GM12878 (cell line): ENCODE measurements around the gene ZNF888. TPM values are rescaled to one million over a fixed set of nuclear protein-coding genes. Genes with fewer than 3 reads are reported as not detected.

ENCODE experiments used
- ATAC-seq: fragments of 200-7000 bp; cut with Tn5 transposase; 3 replicates; pipeline ENCODE4 v1.9.1; 2020; ENCODE audit warnings: mild to moderate bottlenecking, moderate library complexity
- BruUV-seq: library from RNA; stranded (reverse); fragments of 400-500 nt; replicated peaks from 2 replicates; lab custom pipeline; 2021; lab: Mats Ljungman, UMichigan
- CTCF ChIA-PET: fragments of 300-600 bp; sonication (Branson Sonifier 250); formaldehyde crosslinking; extraction: SDS; loops from one replicate; lab custom pipeline; 2021; ENCODE audit warnings: inconsistent platforms; lab: Yijun Ruan, JAX
- POLR2A ChIA-PET: fragments of 350-600 bp; formaldehyde crosslinking; extraction: SDS; loops from one replicate; lab custom pipeline; 2021; ENCODE audit warnings: inconsistent platforms; lab: Charles Lee
- RAD21 ChIA-PET: fragments of 300-600 bp; sonication (Branson Sonifier 250); formaldehyde crosslinking; loops from one replicate; lab custom pipeline; 2023; ENCODE audit warnings: antibody characterized with exemption; ENCODE audit not compliant: unreplicated experiment; lab: Charles Lee
- SMC1A ChIA-PET: fragments of 300-600 bp; sonication (Branson Sonifier 250); formaldehyde crosslinking; loops from one replicate; lab custom pipeline; 2023; ENCODE audit not compliant: unreplicated experiment, uncharacterized antibody; lab: Charles Lee
- DNase-seq: peaks from one replicate; pipeline ENCODE4 v3.0.0-alpha.2; 2011; ENCODE audit warnings: low read depth, low spot score
- FAIRE-seq: peaks from 3 replicates; lab custom pipeline; 2011; peaks lifted over from hg19 to GRCh38; lab: Jason Lieb, UNC
- H2AFZ ChIP-seq: 2 replicates; pipeline ENCODE4 v1.6.0; 2011; ENCODE audit warnings: low read depth, low read length, control low read depth; ENCODE audit not compliant: control insufficient read depth
- H3K27ac ChIP-seq: 2 replicates; pipeline ENCODE4 v1.5.1; 2011; ENCODE audit warnings: control low read depth; ENCODE audit not compliant: control insufficient read depth, insufficient read depth
- H3K27me3 ChIP-seq, 2 experiments: replicated peaks in 1 of 2; 2 replicates each; pipeline versions ENCODE4 v1.6.0 to v1.6.1; 2011; ENCODE audit warnings: low read length in 1 of 2; ENCODE audit not compliant: control insufficient read depth in 2 of 2, insufficient read depth in 2 of 2
- H3K36me3 ChIP-seq, 2 experiments: 2 replicates each; pipeline ENCODE4 v1.5.1; 2011; ENCODE audit warnings: low read length in 1 of 2; ENCODE audit not compliant: control insufficient read depth in 2 of 2, insufficient read depth in 2 of 2
- H3K4me1 ChIP-seq: 2 replicates; pipeline ENCODE4 v1.6.1; 2011; ENCODE audit warnings: mild to moderate bottlenecking, low read length, moderate library complexity, mixed read lengths; ENCODE audit not compliant: control insufficient read depth, insufficient read depth
- H3K4me2 ChIP-seq: 2 replicates; pipeline ENCODE4 v1.6.0; 2011; ENCODE audit warnings: control low read depth; ENCODE audit not compliant: control insufficient read depth, insufficient read depth
- H3K4me3 ChIP-seq: fragments of 200-600 bp; sonication (generic); 2 replicates; pipeline ENCODE4 v1.5.1; 2016
- H3K79me2 ChIP-seq: 2 replicates; pipeline ENCODE4 v1.6.0; 2011; ENCODE audit warnings: low read length; ENCODE audit not compliant: control insufficient read depth, insufficient read depth
- H3K9ac ChIP-seq: 2 replicates; pipeline ENCODE4 v1.8.0; 2011; ENCODE audit warnings: low read length, control low read depth, mixed read lengths; ENCODE audit not compliant: control insufficient read depth, insufficient read depth
- H3K9me3 ChIP-seq: replicated peaks from 3 replicates; pipeline ENCODE4 v1.5.1; 2011; ENCODE audit warnings: mild to moderate bottlenecking, low read length; ENCODE audit not compliant: control insufficient read depth, insufficient read depth
- H4K20me1 ChIP-seq: 2 replicates; pipeline ENCODE4 v1.6.0; 2011; ENCODE audit not compliant: control insufficient read depth, insufficient read depth
- CBFB ChIP-seq: IDR thresholded peaks from 2 replicates; pipeline ENCODE4 v1.6.1; 2016; ENCODE audit warnings: antibody characterized with exemption, low read depth
- CEBPB ChIP-seq, 2 experiments: fragments of 150-350 bp in 1 of 2; IDR thresholded peaks; 2 replicates each; pipeline ENCODE4 v1.6.1; 2012 to 2014; ENCODE audit warnings: low read depth in 2 of 2, low read length in 2 of 2, borderline replicate concordance in 1 of 2, inconsistent platforms in 1 of 2
- EED ChIP-seq: sonication (generic); IDR thresholded peaks from 2 replicates; pipeline ENCODE4 v1.6.1; 2016; ENCODE audit warnings: antibody characterized with exemption, low read depth
- FOXK2 ChIP-seq: fragments of 450-650 bp; IDR thresholded peaks from 2 replicates; pipeline ENCODE4 v1.6.1; 2017; ENCODE audit warnings: mild to moderate bottlenecking, moderate library complexity
- HDAC6 ChIP-seq: fragments of 200-600 bp; sonication (generic); IDR thresholded peaks from one replicate; pipeline ENCODE4 v1.8.0; 2017; ENCODE audit warnings: antibody characterized with exemption; ENCODE audit not compliant: unreplicated experiment
- LARP7 ChIP-seq: fragments of 450-650 bp; IDR thresholded peaks from 2 replicates; pipeline ENCODE4 v1.6.1; 2017; ENCODE audit warnings: mild to moderate bottlenecking
- NR2C2 ChIP-seq: IDR thresholded peaks from 2 replicates; pipeline ENCODE4 v1.6.1; 2011; ENCODE audit warnings: borderline replicate concordance, low read depth; ENCODE audit not compliant: control insufficient read depth, insufficient read length
- NR2F1 ChIP-seq: fragments of 450-650 bp; conservative IDR thresholded peaks from 2 replicates; pipeline ENCODE4 v1.6.1; 2017; ENCODE audit warnings: mild to moderate bottlenecking
- SIN3A ChIP-seq: IDR thresholded peaks from 2 replicates; pipeline ENCODE4 v1.6.1; 2012; ENCODE audit warnings: low read depth, low read length, improper control_type of control experiment
- SMAD1 ChIP-seq: fragments of 450-650 bp; IDR thresholded peaks from 2 replicates; pipeline ENCODE4 v1.6.1; 2018; ENCODE audit warnings: mild to moderate bottlenecking, low read depth; ENCODE audit not compliant: partially characterized antibody
- SRF ChIP-seq, 2 experiments: IDR thresholded peaks; 2 replicates each; pipeline ENCODE4 v1.6.1; 2011; ENCODE audit warnings: low read depth in 2 of 2, low read length in 2 of 2, mild to moderate bottlenecking in 1 of 2, moderate library complexity in 1 of 2
- TAF1 ChIP-seq: IDR thresholded peaks from 2 replicates; pipeline ENCODE4 v1.6.1; 2011; ENCODE audit warnings: mild to moderate bottlenecking, low read depth, low read length, borderline replicate concordance
- ZNF207 ChIP-seq: fragments of 450-650 bp; IDR thresholded peaks from 2 replicates; pipeline ENCODE4 v1.6.1; 2014; ENCODE audit warnings: antibody characterized with exemption, mild to moderate bottlenecking, borderline replicate concordance
- WGBS: methylation state at CpG from one replicate; pipeline ENCODE4 v1.1.6; 2016; ENCODE audit warnings: low lambda C conversion rate; ENCODE audit not compliant: insufficient replicate concordance, insufficient coverage; ENCODE audit errors: missing lambda C conversion rate; 5-methylcytosine and 5-hydroxymethylcytosine counted together
- in situ Hi-C: fragments of 300-500 bp; cut with MboI; formaldehyde crosslinking; loops from 9 replicates; pipeline ENCODE4 v1.14.3; 2018; ENCODE audit warnings: mixed read lengths
- intact Hi-C: fragments of 100-400 bp; cut with micrococcal nuclease; formaldehyde crosslinking; loops from one replicate; pipeline ENCODE4 v1.14.2; 2022; ENCODE audit not compliant: unreplicated experiment
- polyA plus RNA-seq, 11 experiments: library from polyadenylated mRNA; depleted of rRNA in 4 of 11; unstranded in 6 of 11; stranded (reverse) in 5 of 11; fragments of >200 nt; fragmentation: Nextera tagmentation in 4 of 11; fragmentation: Illumina TruSeq in 1 of 11; extraction: Ambion mirVana in 4 of 11; extraction: Trizol in 1 of 11; gene quantifications; 1 replicate in 1 of 11; 2 replicates in 10 of 11; pipeline versions ENCODE4 v1.2.1 to v1.2.3, GENCODE V29; 2011 to 2016; ENCODE audit warnings: inconsistent platforms in 2 of 11, missing spikeins in 2 of 11, low read depth in 1 of 11
- total RNA-seq, 4 experiments: library from RNA; depleted of rRNA in 3 of 4; stranded (reverse); fragments of >200 nt in 3 of 4; fragmentation: Illumina TruSeq in 1 of 4; extraction: Trizol in 1 of 4; gene quantifications; 2 replicates each; pipeline versions ENCODE4 v1.2.1 to v1.2.3, GENCODE V29; 2013 to 2021
- TF ChIP-seq, protein P1 (sequence below): IDR thresholded peaks from 2 replicates; pipeline ENCODE4 v1.6.1; 2011; ENCODE audit warnings: low read depth, low read length, improper control_type of control experiment, borderline replicate concordance
- TF ChIP-seq, protein P2 (sequence below): fragments of 450-650 bp; IDR thresholded peaks from 2 replicates; pipeline ENCODE4 v1.6.1; 2016; ENCODE audit warnings: mild to moderate bottlenecking
- TF ChIP-seq, protein P3 (sequence below): fragments of 450-650 bp; IDR thresholded peaks from 2 replicates; pipeline ENCODE4 v1.6.1; 2018; ENCODE audit warnings: mild to moderate bottlenecking, low read depth, moderate library complexity; ENCODE audit not compliant: partially characterized antibody
- TF ChIP-seq, protein P4 (sequence below): fragments of 450-650 bp; formaldehyde crosslinking; IDR thresholded peaks from 2 replicates; pipeline ENCODE4 v1.5.0; 2022; ENCODE audit warnings: mild to moderate bottlenecking, missing genetic modification characterization

Gene ZNF888
- total and polyA plus RNA-seq, 10 of the 15 experiments (the other 5 are each of a cell fraction or from before 2014, with no cell fraction given) = 0.26 to 4.3 (median 2.7) TPM

DNA sequence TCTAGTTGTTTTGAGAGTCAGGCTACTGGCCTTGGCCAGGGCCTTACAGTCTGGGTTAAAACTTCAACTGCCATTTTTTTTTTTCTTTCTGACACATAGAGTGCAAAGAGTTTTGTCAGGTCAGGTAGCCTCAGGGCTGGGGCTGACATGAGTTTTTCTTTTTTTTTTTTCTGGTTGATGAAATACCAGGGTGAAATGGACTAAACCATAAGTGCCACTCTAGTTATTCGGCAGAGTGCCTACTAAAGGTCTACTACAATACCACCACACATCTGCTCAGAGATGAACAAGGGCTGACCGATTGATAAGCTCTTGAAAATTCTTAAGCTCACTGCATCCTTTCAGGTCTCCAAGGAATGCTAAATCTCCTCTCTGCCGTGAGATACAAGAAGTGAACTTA is 21.4 kb downstream of the ZNF888 start:
- DNase-seq = no peak
- ChIA-PET SMC1A (no interaction called here), POLR2A (interaction anchor here (1.0 kb wide), 1 partner anchor 10 kb away, joined by 3 read pairs; no protein-coding TSS in a partner anchor), RAD21 (no interaction called here), CTCF (no interaction called here)
- no peaks in the 10 kb centered on the region; a peak in 1 of 4 replicates for H3K36me3 ChIP-seq
- H3K9me3 ChIP-seq = peaks cover 2% of the 10 kb centered on the region; the same call in 2 of the 3 replicates
- H3K4me3 ChIP-seq = no peak overlapping the region
- no TSS peak for BruUV-seq
- in situ Hi-C loops (no loop called here), intact Hi-C loops (no loop called here)
- no peak overlapping the region for H3K27ac ChIP-seq
- no peak for FAIRE-seq
- no peaks in the 10 kb centered on the region for H3K27me3 ChIP-seq
- no peaks in the 10 kb centered on the region; the same call in 1 of the 2 replicates for H3K79me2 ChIP-seq
- H3K4me1 ChIP-seq = no peaks in the 10 kb centered on the region; the same call in 1 of the 2 replicates
- no peak for ATAC-seq
- no peak overlapping the region for H3K4me2 ChIP-seq
- H3K9ac ChIP-seq = no peak overlapping the region
- WGBS = 96% methylated on average over 3 of the region's 3 CpGs
- no peaks in the 10 kb centered on the region for H4K20me1 ChIP-seq
- H2AFZ ChIP-seq = no peak overlapping the region
- TF ChIP-seq, protein P1, sequence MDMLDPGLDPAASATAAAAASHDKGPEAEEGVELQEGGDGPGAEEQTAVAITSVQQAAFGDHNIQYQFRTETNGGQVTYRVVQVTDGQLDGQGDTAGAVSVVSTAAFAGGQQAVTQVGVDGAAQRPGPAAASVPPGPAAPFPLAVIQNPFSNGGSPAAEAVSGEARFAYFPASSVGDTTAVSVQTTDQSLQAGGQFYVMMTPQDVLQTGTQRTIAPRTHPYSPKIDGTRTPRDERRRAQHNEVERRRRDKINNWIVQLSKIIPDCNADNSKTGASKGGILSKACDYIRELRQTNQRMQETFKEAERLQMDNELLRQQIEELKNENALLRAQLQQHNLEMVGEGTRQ = no peak
- no peak for TF ChIP-seq SIN3A
- TF ChIP-seq EED = no peak
- TF ChIP-seq SMAD1 = no peak
- TF ChIP-seq, protein P2, sequence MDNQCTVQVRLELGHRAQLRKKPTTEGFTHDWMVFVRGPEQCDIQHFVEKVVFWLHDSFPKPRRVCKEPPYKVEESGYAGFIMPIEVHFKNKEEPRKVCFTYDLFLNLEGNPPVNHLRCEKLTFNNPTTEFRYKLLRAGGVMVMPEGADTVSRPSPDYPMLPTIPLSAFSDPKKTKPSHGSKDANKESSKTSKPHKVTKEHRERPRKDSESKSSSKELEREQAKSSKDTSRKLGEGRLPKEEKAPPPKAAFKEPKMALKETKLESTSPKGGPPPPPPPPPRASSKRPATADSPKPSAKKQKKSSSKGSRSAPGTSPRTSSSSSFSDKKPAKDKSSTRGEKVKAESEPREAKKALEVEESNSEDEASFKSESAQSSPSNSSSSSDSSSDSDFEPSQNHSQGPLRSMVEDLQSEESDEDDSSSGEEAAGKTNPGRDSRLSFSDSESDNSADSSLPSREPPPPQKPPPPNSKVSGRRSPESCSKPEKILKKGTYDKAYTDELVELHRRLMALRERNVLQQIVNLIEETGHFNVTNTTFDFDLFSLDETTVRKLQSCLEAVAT = no peak
- TF ChIP-seq ZNF207 = no peak
- TF ChIP-seq HDAC6 = no peak
- TF ChIP-seq FOXK2 = no peak
- no peak for TF ChIP-seq CEBPB (IDR thresholded peaks at IDR 0.05; ENCODE audit: borderline replicate concordance in 1 of 2, low read depth in 2 of 2, low read length in 2 of 2)
- TF ChIP-seq, protein P3, sequence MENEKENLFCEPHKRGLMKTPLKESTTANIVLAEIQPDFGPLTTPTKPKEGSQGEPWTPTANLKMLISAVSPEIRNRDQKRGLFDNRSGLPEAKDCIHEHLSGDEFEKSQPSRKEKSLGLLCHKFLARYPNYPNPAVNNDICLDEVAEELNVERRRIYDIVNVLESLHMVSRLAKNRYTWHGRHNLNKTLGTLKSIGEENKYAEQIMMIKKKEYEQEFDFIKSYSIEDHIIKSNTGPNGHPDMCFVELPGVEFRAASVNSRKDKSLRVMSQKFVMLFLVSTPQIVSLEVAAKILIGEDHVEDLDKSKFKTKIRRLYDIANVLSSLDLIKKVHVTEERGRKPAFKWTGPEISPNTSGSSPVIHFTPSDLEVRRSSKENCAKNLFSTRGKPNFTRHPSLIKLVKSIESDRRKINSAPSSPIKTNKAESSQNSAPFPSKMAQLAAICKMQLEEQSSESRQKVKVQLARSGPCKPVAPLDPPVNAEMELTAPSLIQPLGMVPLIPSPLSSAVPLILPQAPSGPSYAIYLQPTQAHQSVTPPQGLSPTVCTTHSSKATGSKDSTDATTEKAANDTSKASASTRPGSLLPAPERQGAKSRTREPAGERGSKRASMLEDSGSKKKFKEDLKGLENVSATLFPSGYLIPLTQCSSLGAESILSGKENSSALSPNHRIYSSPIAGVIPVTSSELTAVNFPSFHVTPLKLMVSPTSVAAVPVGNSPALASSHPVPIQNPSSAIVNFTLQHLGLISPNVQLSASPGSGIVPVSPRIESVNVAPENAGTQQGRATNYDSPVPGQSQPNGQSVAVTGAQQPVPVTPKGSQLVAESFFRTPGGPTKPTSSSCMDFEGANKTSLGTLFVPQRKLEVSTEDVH = no peak
- TF ChIP-seq NR2C2 = no peak
- TF ChIP-seq CBFB = no peak
- no peak for TF ChIP-seq NR2F1
- TF ChIP-seq, protein P4, sequence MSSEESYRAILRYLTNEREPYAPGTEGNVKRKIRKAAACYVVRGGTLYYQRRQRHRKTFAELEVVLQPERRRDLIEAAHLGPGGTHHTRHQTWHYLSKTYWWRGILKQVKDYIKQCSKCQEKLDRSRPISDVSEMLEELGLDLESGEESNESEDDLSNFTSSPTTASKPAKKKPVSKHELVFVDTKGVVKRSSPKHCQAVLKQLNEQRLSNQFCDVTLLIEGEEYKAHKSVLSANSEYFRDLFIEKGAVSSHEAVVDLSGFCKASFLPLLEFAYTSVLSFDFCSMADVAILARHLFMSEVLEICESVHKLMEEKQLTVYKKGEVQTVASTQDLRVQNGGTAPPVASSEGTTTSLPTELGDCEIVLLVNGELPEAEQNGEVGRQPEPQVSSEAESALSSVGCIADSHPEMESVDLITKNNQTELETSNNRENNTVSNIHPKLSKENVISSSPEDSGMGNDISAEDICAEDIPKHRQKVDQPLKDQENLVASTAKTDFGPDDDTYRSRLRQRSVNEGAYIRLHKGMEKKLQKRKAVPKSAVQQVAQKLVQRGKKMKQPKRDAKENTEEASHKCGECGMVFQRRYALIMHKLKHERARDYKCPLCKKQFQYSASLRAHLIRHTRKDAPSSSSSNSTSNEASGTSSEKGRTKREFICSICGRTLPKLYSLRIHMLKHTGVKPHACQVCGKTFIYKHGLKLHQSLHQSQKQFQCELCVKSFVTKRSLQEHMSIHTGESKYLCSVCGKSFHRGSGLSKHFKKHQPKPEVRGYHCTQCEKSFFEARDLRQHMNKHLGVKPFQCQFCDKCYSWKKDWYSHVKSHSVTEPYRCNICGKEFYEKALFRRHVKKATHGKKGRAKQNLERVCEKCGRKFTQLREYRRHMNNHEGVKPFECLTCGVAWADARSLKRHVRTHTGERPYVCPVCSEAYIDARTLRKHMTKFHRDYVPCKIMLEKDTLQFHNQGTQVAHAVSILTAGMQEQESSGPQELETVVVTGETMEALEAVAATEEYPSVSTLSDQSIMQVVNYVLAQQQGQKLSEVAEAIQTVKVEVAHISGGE (CRISPR knock-in tag) = no peak
- no peak for TF ChIP-seq TAF1
- no peak for TF ChIP-seq LARP7
- no peak for TF ChIP-seq SRF (IDR thresholded peaks at IDR 0.05; ENCODE audit: low read depth in 2 of 2, low read length in 2 of 2)
